Mucosa of descending colon (tissue), 3 donors: Measurements from ENCODE around the gene TRDN. TPM values are rescaled to one million over a fixed set of nuclear protein-coding genes. Genes with fewer than 3 reads are reported as not detected.

Source experiments
- ATAC-seq: fragments of 200-7000 bp; cut with Tn5 transposase; one replicate; pipeline ENCODE4 v1.9.1; 2020; ENCODE audit warnings: mild to moderate bottlenecking, moderate library complexity
- DNase-seq, 3 donors: peaks; one replicate each; pipeline ENCODE4 v3.0.0-alpha.2; 2020
- H3K36me3 ChIP-seq: fragments of 200-600 bp; one replicate; pipeline ENCODE4 v1.8.0; 2021; ENCODE audit warnings: low read depth, mild to moderate bottlenecking
- H3K4me1 ChIP-seq: fragments of 200-600 bp; one replicate; pipeline ENCODE4 v1.8.0; 2021; ENCODE audit warnings: low read depth, mild to moderate bottlenecking
- H3K4me3 ChIP-seq: fragments of 200-600 bp; one replicate; pipeline ENCODE4 v1.8.0; 2021; ENCODE audit warnings: mild to moderate bottlenecking
- H3K9me3 ChIP-seq: fragments of 200-600 bp; one replicate; pipeline ENCODE4 v1.8.0; 2021; ENCODE audit warnings: mild to moderate bottlenecking
- intact Hi-C, 2 donors: fragments of 100-400 bp; cut with DNase I in 1 of 2; cut with micrococcal nuclease in 1 of 2; formaldehyde crosslinking; loops; one replicate each; pipeline versions ENCODE4 v1.11.0 to v1.11.1; 2022; cut with DNase I, micrococcal nuclease
- total RNA-seq, 3 donors: library from RNA; stranded (reverse); fragmentation: NEBNext Ultra II Directional in 2 of 3; extraction: Animal tissue kit (Norgen Biotek cat#: 25700) in 2 of 3; gene quantifications; one replicate each; pipeline versions ENCODE4 v1.2.1 to v1.2.4, GENCODE V29; 2021 to 2023
- TF ChIP-seq, protein P1 (sequence below): fragments of 200-600 bp; IDR thresholded peaks from one replicate; pipeline ENCODE4 v1.8.0; 2022; ENCODE audit warnings: antibody characterized with exemption, mild to moderate bottlenecking
- donor health status: DM: no; HTN: no; CAD: no; lungs with moderate emphysema.
- donor health status: DM: no; HTN: no; CAD: no.
- donor health status: DM: no; HTN: yes; CAD: no.

TRDN gene
- total RNA-seq, 3 donors from 2014 or later = 0.12 to 0.51 TPM; not detected in 1

DNA sequence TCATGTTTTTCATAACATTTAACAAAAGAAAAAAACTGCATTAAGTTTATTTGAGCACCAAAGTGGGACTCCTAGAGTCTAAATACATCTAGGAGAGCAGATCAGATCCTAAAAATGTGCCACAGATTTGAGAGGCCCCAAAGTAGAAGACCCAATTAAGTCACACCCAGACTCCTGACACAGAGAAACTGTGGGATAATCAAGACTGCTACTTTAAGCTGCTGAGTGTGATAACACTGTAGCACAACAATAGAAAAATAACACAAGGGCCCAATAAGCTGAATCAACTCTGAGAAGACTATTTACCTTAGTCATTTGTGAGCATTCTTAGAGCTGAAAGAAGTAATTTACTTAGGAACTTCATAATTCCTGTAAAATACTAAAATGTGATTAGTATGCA, 26.0 kb downstream of the TRDN start:
- no peak for ATAC-seq
- intact Hi-C loops = no loop called here
- DNase-seq = no peak

DNA sequence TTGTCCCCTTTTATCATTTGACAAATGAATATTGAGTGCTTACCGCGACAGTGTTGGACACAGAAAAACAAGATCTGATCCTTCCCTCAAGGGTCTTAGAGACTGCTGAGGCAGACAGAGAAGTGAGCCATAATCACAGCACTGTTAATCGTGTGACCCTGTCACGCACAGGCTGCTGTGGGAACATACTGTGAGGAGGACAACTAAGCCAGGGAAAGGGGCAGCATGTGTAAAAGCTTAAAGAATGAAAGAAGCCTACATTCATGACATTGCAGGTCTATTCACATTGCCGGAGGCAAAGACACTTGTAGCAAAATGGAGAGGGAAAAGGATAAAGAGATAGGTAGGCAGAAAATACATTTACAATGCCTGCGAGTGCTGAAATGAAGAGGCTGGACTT, 32.7 kb downstream of the TRDN start:
- TF ChIP-seq, protein P1, sequence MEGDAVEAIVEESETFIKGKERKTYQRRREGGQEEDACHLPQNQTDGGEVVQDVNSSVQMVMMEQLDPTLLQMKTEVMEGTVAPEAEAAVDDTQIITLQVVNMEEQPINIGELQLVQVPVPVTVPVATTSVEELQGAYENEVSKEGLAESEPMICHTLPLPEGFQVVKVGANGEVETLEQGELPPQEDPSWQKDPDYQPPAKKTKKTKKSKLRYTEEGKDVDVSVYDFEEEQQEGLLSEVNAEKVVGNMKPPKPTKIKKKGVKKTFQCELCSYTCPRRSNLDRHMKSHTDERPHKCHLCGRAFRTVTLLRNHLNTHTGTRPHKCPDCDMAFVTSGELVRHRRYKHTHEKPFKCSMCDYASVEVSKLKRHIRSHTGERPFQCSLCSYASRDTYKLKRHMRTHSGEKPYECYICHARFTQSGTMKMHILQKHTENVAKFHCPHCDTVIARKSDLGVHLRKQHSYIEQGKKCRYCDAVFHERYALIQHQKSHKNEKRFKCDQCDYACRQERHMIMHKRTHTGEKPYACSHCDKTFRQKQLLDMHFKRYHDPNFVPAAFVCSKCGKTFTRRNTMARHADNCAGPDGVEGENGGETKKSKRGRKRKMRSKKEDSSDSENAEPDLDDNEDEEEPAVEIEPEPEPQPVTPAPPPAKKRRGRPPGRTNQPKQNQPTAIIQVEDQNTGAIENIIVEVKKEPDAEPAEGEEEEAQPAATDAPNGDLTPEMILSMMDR = no peak

More for the DNA sequence above, 26.0 kb downstream of the TRDN start:
- no peaks in the 10 kb centered on the region for H3K4me1 ChIP-seq
- H3K4me3 ChIP-seq = no peak overlapping the region
- TF ChIP-seq, protein P1 = no peak
- no peaks in the 10 kb centered on the region for H3K36me3 ChIP-seq
- no peaks in the 10 kb centered on the region for H3K9me3 ChIP-seq

DNA sequence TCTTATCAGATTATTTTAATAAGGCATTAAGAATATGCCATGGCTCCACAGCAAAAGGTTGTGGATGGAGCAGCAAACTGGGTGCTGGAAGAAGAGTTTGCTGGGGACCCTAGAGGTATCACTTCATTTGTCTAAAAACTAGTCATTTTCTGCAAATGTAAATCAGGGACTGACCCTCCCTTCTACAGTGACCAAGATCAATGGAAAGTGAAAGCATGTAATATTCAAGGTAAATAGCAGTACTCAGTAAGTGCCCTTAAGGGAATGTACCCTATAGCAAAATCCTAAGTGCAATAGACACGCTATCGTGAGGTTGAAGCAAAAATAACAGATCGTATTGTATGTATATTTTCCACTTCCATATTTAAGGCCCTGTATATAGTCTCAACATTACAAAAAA, 38.7 kb downstream of the TRDN start:
- intact Hi-C loops = no loop called here
- no peak for DNase-seq
- H3K9me3 ChIP-seq = no peaks in the 10 kb centered on the region

More for the DNA sequence above, 32.7 kb downstream of the TRDN start:
- intact Hi-C loops = no loop called here
- Histone ChIP-seq H3K36me3 (no peaks in the 10 kb centered on the region), H3K4me3 (no peak overlapping the region), H3K4me1 (no peaks in the 10 kb centered on the region), H3K9me3 (no peaks in the 10 kb centered on the region)
- DNase-seq = no peak
- no peak for ATAC-seq

DNA sequence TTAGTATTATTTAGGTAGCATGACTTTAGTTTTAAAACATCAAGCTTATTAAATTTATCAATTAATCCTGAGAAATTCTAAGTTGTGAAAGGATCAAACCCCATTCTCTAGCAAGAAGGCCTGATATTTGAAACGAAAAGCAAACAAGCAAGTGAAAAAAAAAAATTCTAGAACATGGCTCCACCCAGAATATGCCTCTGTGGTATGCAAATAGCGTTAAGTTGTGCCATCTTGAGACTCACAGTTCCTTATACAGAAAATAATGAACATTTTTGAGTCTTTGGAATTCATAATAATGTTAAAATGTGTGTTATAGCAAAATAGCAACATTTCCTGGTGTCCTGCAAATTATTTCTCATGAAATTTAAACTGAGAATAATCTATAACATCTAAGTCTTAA, 42.0 kb downstream of the TRDN start:
- intact Hi-C loops = no loop called here
- Histone ChIP-seq H3K4me1 (no peaks in the 10 kb centered on the region), H3K36me3 (no peaks in the 10 kb centered on the region), H3K4me3 (no peak overlapping the region), H3K9me3 (no peaks in the 10 kb centered on the region)
- no peak for DNase-seq
- TF ChIP-seq, protein P1 = no peak
- ATAC-seq = no peak

More for the DNA sequence above, 38.7 kb downstream of the TRDN start:
- Histone ChIP-seq H3K4me3 (no peak overlapping the region), H3K4me1 (no peaks in the 10 kb centered on the region), H3K36me3 (no peaks in the 10 kb centered on the region)
- no peak for ATAC-seq
- TF ChIP-seq, protein P1 = no peak

DNA sequence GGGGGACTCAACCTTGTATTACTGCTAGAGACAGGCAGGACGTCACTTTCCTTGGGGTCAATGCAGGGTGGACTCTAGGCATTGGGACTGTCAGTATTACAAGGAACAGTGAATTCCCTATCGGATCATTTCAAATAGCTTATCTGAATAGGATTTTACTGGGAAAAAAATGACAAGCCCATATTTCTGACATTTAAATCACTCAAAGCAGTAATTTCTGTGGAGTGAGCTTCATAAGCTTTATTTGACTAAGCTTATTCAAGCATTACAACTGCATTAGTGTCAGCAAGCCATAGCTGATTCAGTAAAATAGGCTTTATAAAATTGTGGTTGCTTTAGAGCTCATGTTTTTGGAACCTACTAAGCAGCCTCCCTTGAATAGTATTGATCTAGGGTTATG, 44.3 kb downstream of the TRDN start:
- H3K9me3 ChIP-seq = no peaks in the 10 kb centered on the region
- no peaks in the 10 kb centered on the region for H3K4me1 ChIP-seq
- DNase-seq (no peak), ATAC-seq (no peak)
- no peak overlapping the region for H3K4me3 ChIP-seq
- H3K36me3 ChIP-seq = no peaks in the 10 kb centered on the region
- TF ChIP-seq, protein P1 = no peak
- intact Hi-C loops = no loop called here

DNA sequence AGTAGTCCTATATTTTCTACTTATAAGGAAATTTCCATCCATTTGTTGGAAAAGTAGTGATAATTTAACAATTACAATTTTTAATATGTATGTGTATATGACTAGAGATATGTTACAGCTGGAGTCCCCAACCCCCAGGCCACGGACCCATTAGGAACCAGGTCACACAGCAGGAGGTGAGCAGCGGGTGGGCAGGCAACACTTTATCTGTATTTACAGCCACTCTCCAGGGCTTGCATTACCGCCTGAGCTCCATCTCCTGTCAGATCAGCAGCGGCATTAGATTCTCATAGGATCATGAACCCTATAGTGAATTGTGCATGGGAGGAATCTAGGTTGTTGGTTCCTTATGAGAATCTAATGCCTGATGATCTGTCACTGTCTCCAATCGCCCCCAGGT, 46.8 kb downstream of the TRDN start:
- no peak for DNase-seq
- Histone ChIP-seq H3K9me3 (no peaks in the 10 kb centered on the region), H3K4me1 (no peaks in the 10 kb centered on the region), H3K36me3 (no peaks in the 10 kb centered on the region), H3K4me3 (no peak overlapping the region)
- intact Hi-C loops = no loop called here
- no peak for ATAC-seq
- TF ChIP-seq, protein P1 = no peak
